SW480 (cell line): Measurements from ENCODE around the gene RAP1GAP.
A peak's percentile ranks its signal among the peaks of the same experiment; 100 is the strongest.

Experiments used
- DNase-seq: peaks from one replicate; pipeline ENCODE4 v3.0.0-alpha.2; 2016; ENCODE audit warnings: low spot score

RAP1GAP gene

DNA sequence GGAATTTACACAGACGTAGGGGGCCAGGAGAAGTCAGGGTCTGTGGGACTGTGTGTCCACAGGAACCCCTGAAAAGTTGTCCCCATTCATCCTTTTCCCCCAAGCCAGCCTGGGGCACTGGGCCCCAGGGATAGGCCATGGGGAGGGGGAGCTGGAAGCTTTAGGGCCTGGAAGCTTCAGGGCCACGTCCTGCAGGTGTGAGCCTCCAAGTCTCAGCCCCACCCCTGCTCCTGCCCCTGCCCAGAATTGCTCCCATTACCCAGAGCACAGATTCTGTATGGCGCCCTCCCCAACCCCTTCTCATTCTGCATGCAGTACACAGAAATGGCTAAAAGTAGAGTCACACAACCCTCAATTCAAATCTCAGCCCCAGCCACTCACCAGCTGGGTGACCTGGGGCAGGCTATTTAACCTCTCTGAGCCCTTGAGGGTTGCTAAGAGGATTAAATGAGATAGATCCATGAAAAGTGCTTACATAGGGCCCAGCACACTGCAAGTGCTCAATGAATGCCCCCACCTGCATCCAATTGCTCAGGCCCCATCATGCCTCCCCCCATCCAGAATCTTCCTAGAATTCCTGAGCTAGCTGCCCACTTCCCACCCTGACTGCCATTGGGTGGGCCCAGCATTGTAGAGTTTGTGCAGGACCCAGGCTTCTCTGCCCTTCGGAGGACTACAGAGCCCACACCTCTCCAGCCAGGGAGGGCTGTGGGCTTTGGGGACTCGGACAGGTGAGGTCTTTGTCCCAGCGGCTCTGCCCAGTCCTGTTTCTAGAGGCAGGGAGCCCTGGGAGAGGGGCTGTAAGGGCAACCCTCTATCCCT is 6.5 kb downstream of the RAP1GAP start:
- no peak for DNase-seq

DNA sequence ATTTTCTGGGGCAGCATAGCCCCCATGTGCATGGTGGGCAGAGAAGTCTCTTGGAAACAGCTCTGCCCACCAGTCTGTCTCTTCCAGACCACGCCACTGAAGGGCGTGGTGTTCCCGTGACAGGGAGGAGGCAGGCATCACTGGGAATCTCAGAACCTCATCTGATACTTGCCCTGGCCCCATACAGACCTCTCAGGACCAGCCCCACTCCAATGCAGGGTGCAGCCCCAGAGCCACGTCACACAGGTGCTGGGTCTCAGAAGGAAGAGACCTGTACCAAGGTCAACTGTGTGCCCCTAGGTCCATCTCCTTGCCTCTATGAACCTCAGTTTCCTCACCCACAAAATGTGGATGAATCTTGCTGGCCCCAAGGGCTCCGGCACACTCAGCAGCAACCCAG is 7.3 kb downstream of the RAP1GAP start:
- DNase-seq: no peak

DNA sequence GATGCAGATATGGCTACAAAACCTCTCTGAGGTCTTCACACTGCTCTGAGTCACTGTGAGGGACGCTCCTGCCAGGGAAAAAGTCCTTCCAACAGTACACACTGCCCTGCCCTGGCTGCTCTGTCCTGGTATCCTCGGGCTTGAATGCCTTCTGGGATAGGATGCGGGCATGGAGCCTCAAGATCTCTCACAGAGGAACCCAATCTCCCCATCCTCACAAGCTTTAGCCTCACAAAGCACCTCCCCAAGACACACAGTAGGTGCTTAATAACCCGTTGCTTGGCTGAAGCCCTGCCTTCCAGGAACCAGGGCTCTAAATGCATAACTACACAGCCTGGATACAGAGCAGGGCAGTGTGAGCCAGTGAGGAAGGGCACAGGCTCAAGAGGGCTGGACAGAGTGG is 9.2 kb downstream of the RAP1GAP start:
- peak; percentile 18 for DNase-seq

DNA sequence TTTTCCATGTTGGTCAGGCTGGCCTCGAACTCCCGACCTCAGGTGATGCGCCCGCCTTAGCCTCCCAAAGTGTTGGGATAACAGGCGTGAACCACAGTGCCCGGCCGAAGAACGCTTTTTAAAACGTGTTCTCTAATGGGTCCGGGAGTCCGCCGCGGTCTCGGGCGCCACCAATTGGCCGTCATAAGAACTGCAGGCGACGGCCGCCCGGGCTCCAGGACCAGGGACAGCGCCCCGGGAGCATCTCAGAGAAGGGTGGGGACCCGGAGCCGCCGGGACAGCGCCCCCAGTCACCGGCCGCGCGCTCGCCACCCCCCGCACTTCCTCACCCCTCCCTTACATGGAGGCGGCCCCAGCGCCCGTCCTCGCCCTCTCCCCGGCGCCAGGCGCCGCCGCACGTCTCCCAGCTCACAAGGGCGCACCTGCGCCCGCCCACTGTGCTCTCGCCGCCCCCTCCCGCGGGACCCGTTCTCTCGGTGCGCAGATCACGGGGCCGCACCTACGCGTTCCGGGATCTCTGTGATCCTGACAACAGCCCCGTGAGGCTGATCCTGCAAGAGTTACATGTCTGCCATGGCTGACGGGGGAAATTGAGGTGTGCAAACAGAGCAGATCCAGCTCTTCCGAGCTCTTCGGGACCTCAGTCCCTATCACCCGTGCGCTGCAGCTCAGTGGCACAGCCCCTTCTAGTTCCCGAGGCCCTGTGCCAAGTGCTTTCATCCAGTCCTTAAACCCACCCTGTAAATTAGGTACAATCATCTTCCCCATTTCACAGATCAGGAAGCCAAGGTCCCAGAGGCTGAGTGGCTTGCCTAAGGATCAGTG is 9.8 kb downstream of the RAP1GAP start:
- peak; percentile 54 for DNase-seq

DNA sequence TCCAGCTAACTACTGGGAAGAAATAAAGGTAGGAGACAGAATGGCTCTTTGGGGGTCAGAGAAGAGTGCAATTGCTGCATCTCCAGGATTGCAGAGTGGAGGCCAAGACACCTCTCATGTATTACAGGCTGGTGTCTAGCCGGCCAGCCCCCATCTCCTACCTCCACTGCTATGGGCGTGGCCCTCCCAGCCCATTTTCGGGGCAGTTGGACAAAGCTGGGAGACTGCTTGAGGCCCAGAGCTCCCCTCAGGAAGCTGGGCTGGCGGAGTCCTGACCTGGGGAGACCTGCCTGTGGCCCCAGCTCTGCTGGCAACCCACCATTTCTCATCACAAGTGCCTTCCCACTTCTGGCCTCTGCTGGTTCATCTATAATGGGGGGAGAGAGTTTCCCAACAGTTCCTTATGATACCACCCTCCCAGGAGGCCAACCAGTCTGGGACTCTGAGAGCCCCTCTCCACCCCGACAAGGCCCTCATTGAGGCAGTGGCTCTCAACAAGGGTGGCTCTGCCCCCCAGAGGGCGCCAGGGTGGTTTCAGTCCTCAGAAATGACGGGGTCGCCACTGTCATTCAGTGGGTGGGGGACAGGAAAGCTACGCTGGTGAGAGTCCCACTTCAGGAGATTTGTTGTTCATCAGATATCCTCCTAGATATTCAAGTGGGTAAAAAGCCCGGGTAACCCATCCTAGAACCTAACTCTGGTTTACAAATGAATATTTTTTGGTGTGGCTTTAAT is 11.5 kb downstream of the RAP1GAP start:
- DNase-seq: no peak

DNA sequence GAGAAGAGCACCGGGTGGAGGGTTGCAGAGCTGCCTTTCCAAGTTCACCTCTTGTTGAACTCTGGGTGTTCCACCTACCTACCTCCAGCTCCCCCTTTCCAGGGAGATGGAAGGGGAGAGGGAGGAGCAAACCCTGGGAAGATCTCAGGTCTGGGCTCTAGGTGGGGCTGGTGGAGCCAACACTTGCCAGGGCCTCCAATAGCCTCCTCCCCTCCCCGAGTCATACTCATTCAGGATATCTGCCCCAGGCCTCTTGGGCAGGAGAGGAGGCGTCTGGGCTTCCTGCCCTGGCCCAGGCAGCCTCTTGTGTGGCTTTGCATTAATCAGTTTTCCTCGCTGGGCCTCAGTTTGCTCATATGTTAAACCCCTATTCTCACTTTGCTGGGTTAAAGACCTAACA is 13.4 kb downstream of the RAP1GAP start:
- DNase-seq: no peak

DNA sequence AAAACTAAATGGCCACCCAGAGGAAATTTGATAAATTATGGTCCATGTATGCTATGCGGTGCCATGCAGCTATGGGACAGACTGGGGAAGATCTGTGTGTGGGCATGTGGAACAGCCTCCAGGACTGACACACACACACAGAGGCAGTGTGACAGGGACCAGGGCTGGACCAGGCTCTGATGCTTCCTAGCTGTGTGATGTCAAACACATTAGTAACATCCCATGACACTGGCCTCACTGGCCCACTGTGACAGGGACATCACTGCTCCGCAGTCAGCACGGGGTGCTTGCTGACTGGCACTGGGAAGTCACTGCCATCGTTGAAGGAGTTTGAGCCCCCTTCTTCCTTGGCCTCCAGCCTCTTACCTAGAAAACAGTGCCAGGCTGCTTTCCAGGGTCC is 13.9 kb downstream of the RAP1GAP start:
- DNase-seq: no peak

DNA sequence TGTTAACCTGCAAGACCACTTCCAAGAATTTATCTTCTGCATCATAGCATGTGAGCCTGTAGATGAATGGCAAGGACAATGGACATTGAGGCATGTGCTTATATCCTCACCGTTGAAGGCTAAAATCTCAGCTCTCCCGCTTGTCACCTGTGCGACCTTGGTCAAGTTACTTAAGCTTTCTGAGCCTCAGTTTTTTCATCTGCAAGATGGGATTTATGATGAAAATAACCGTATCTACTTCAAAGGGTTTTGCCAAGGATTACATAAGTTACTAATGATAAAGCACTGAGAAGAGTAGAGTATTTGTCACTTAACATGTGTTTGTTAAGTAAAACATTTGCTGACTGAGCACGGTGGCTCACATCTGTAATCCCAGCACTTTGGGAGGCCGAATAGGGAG is 14.9 kb downstream of the RAP1GAP start:
- DNase-seq: no peak

DNA sequence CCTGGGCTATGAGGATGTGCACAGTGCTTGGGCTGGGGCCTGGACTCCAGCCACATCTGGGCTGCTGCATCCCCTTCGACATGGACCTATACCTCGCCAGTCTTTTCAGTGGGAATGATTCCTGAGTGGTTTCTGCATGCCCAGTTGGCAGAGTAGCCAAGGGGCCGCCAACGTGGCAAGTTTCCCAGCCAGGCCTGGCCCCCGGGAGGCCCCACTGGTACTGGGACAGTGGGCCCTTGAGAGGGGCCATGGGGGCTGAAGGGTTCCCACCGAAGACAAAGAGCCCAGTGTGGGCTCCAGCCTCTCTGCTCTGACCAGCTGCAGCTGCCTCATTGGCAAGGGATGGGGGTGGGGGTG is 15.4 kb downstream of the RAP1GAP start:
- no peak for DNase-seq

DNA sequence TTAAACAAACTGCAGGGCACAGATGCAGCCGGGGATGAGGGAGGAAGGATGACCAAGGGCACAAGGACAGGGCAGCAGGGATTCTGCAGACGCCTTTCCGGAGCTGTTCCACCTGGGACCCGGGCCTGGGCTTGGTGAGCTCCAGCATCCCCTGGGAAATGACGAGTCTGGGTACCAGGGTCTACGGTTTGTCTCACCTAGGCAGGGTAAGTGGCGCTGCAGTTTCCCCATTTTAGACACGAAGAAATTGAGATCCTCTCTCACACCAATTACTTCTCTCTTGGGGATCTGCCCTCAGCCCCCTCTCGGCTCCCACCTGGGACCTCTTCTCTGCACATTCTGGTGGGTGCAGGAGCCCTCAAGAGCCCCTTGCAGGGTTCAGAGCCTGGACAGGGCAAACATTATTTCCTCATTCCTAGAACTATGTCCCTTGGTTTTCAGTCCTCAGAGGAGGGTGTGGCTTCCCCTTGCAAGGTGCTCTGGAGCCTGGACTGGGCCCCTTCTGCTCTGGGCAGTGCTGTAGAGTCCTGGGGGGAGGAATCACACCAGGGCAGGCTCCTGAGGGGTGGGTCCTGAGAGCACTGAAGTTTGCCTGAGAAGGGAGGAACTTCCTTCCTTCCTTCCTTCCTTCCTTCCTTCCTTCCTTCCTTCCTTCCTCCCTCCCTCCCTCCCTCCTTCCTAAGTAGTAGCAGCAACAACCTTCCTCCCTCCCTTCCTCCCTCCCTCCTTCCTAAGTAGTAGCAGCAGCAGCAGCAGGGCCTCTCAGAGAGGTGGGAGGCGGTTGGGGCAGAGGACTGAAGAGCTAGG is 16.0 kb downstream of the RAP1GAP start:
- DNase-seq: no peak

DNA sequence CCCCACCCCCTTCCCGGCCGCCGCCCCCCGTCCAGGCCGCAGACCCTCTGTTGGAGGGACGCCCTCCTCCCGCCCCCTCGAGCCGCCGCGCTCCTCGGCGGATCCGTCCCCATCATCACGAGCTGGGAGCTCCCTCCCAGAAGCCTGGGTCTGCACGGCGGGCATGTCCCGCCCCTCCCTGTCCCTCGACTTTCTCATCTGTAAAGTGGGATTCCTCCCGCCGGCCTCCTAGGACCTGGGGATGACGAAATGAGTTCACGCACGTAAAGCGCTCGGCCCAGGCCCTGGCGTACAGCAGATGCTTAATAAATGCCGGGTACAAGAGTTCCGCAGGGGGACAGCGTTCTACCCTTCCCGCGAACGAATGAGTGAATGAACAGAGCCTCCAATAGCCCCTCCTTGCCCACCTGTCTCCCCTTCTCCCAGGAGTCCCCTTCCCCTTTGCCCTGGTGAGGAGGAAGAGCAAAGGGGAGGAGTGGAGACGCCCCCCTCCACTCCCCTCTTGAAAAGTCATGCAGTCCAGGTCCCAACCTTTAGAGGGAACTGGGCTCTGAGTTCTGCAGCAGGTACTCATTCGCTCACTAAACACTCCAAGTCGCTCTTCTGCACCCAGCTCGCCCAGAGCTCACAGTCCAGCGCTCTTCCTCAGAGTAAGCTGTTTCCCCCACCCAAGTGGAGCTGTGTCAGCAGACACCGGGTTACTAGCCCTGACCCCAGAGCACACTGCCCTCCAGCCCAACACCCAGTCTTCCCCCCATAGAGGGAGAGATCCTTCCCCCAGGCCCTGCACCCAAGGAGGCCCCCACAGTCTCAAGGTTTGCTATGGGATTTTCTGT is 16.8 kb downstream of the RAP1GAP start:
- DNase-seq: no peak

DNA sequence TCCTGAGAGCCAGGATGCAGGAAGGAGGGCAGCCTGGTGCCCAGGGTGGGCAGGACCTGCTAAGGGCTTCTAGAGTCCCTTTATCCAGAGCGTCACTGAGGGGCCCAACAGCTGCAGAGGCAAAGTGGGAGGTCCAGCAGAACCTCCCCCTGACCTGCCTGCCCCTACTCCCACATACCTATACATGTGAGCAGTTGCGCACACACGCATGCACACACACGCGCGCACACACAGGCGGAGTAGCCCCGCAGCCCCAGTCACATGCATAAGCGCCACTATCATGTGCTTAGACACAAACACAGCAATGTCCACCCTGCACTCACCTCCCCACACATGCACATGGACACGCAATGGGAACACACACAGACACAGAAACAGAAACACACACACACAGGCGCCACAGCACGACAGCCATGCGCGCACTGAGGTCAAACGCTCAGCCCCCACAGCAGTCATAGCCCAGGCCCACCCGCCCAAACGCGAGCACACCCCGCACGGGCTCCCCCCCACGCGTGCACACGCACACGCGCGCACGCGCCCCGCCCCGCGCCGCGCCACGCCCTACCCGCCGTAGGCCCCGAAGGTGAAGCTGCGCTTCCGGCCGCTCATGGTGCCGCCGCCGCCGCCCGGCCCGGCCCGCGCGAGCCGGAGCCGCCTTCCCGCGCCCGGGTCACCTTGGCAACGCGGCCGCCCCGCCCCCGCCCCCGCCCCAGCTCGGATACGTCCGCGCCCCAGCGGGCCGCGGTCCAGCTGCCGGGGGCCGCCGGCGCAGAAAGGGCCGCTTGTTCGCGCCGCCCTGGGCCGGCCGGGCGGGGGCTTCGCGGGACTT is 17.7 kb downstream of the RAP1GAP start:
- DNase-seq: no peak

DNA sequence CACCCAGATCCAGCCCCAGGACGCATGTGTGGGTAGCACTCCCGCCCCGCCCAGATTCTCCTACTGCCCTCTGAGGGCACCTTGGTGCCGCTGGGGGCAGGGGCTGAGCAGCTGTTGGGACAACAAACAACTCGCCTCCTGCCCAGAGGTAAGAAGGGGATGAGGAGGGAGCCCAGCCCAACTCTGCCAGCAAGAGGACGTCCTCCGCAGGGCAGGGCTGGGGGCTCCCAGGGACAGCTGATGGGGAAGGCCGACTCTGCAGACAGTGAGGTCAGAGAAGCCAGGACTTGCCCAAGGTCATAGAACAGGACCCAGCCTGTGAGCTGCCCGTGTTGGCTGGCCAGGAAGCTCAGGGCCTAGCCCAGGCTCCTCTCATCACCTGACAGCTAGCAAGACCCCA is 18.8 kb downstream of the RAP1GAP start:
- no peak for DNase-seq

DNA sequence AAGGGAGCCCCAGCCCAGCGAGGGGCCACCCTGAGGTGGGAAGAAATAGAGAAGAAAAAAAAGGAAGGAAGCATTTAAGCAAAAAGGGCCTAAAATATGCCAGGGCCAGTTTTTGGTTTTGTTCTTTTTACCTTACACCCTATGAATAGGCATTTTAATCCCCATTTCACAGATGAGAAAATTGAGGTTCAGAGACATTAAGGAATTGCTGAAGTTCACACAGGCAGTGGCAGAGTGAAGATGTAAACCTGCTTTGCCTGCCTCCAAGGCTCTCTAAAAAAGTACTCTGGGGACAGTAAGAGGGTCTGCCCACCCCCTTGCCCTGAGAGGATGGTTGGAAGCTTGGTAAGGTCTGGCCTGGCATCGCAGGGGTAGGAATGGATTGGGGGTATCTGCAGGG is 19.8 kb downstream of the RAP1GAP start:
- DNase-seq: no peak

DNA sequence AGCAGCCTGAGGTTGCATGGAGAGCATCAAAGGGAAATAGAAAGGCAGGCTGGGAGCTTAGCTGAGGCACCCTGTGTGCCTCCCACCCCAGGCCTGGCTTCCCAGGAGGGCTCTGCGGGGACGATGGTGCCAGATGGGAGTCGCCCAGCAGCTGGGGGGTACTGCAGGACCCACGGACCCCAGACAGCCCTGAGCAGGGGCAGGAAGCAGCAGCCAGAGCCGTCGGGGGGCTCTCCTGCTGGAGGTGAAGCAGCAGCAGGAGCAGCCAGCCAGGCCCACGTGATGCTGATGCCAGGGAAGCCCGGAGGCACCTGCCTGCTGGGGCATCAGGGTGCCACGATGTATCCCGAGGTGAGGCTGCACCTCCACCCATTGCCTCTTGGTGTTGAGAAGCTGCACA is 20.4 kb downstream of the RAP1GAP start:
- DNase-seq: no peak

DNA sequence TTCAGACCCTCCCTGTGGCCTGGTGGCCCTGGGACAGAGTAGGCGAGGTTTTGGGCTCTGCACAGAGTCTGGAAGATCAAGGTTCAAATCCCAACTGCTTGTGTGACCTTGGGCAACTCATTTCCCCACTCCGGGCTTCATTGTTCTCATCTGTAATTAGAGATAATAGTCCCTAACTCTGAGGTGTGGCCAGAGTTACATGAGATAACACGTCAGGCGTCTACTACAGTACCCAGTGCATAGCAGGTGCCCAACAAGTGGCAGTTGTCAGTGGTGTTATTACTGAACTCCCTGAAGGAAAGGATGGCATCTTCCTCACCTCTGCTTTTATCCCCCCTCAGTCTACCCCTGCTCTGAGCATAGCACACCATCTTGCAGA is 20.8 kb downstream of the RAP1GAP start:
- no peak for DNase-seq

DNA sequence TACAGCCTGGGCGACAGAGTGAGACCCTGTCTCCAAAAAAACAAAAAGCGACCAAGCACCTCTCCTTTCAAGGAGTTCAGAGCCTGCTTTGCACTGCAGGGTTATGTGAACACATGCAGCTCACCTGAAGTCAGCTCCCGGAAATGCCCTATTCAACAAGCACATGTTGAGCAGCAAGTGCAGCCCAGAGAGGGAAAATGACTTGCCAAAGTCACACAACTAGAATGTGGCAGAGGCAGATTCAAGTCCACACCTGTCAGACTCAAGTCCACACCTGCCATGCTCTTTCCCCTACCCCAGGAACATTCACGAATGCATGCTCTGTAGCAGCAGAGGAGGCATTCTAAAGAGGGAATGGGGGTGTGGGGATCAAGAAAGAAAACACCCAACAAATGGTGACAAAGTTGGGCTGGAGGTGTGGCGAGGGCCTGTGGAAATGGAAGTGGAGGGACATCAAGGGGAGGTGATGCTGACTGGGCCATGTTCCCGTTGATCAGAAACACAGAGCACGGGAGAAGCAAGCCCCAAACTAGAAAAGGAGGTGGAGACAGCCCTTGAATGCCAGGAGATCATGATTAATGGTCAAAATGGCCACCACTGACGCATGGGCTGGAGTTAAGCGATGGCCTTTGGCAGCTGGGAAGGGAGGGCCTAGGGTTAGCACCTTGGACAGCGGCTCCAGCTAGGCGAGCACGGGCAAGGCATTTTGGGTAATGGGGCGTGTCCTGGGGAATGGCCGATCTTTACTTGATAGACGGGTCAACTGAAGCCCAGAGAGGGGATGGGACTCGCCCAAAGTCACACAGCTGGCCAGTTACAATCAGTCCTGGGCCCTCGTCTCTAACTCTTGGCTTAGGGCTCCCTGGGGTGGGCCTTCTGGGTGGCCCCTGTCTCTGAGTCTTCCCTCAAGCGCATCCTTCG is 21.5 kb downstream of the RAP1GAP start:
- no peak for DNase-seq

DNA sequence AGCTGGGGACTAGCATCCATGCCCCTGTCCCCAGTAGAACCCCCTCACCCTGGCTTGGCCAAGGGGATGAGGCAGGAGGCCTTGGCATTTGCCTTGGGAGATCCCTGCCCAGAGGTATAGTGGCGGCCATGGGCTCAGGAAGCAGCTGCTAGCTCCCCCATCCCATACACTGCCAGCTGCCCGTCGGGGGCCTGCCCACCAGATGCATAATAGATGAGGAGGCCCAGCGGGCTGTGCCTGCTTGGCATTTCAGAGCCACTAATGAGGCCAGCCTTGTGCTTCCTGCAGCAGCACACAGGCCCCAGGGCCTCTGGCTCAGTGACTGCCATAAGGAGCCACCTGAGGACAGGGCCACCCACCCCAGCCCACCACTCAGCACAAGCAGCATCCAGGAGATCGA is 23.6 kb downstream of the RAP1GAP start:
- no peak for DNase-seq

DNA sequence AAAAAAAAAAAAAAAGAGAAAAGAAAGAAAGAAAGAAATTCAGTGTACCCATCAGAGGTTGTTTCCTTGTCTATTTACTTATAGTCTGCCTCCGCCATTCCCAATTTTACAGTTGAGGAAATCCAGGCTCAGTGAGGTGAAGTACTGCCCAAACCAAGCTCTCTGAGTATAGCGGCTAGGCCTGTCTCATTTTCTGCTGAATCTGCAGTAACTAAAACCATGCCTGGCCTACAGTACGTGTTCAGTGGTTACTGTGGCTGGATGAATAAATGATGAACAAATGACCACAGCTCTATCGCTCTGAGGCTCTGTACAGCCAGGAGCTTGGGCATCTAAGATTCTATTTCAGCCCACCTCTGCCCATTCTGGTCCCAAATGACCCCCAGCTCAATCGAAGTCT is 24.3 kb downstream of the RAP1GAP start:
- DNase-seq: no peak
